ENCODE measurements around the gene GRK5.

GRK5 gene

DNA sequence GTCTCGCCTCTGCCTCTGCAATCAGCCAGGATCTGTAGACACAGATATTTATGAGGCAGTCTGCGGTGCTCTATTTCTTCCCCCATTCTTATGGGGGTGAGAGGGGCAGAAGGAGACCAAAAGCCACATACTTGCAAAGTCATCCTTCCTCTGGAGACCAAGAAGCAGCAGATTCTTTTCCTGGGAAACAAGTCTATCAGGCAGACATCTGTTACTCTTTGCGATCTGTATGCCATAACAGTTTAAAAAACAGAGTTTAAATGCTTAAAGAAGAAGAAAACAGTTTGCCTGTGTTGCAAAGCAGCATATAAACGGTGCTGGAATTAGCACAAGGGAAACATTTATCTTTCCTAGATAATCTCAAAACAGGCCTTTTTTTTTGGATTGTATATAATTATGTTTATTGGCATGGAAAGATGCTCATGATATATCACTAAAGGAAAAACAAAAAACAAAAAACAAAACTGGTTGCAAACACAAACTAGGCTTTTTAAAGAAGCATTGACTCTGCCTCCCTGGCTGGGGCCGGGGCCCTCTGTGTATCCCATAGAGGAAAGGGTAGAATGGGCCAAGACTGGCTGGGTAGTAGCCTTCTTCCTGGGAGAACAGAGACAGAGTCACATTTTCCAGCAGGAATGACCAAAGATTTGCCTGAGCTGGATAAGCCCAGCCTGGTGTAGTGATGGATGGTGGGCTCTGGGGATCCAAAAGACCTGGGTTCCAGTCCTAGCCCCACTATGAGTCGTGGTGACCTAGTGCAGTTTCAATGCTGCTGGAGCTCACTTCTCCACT, 284.8 kb downstream of the GRK5 start:
- TF ChIP-seq HDGF (IDR thresholded peaks at IDR 0.05; ENCODE audit: borderline replicate concordance) (no peak), FOXA1 (IDR thresholded peaks at IDR 0.05) (no peak), PKNOX1 (IDR thresholded peaks at IDR 0.05) (no peak), LEF1 (IDR thresholded peaks at IDR 0.05; ENCODE audit: borderline replicate concordance) (no peak), BHLHE40 (IDR thresholded peaks at IDR 0.05; ENCODE audit: borderline replicate concordance) (no peak), ELF4 (IDR thresholded peaks at IDR 0.05) (no peak), SUZ12 (IDR thresholded peaks at IDR 0.05) (no peak), TARDBP (IDR thresholded peaks at IDR 0.05) (no peak), CTBP1 (IDR thresholded peaks at IDR 0.05; ENCODE audit: borderline replicate concordance) (no peak), SP1 (IDR thresholded peaks at IDR 0.05) (no peak), FOXK2 (IDR thresholded peaks at IDR 0.05) (no peak), NFRKB (IDR thresholded peaks at IDR 0.05) (no peak), FOXM1 (IDR thresholded peaks at IDR 0.05; ENCODE audit: borderline replicate concordance) (no peak), L3MBTL2 (conservative IDR thresholded peaks at IDR 0.05) (no peak), ZNF384 (IDR thresholded peaks at IDR 0.05) (no peak)
- POLR2A ChIA-PET, result no interaction called here
- CTCF ChIA-PET, result interaction anchor here (0.6 kb wide), 1 partner anchor 71 kb away, joined by 3 read pairs; no protein-coding TSS in a partner anchor
- DNase-seq (ENCODE audit: extremely low spot score), result no peak

GRCh38 chr10:119493155-119493554, 285.8 kb downstream of the GRK5 start:
- no peak for DNase-seq (ENCODE audit: extremely low spot score)
- TF ChIP-seq PKNOX1 (IDR thresholded peaks at IDR 0.05) (no peak), ARNT (IDR thresholded peaks at IDR 0.05) (no peak), FOXA1 (IDR thresholded peaks at IDR 0.05) (no peak), FOXK2 (IDR thresholded peaks at IDR 0.05) (no peak), SUZ12 (IDR thresholded peaks at IDR 0.05) (no peak), CTBP1 (IDR thresholded peaks at IDR 0.05; ENCODE audit: borderline replicate concordance) (no peak), SP1 (IDR thresholded peaks at IDR 0.05) (no peak), HDGF (IDR thresholded peaks at IDR 0.05; ENCODE audit: borderline replicate concordance) (no peak), TARDBP (IDR thresholded peaks at IDR 0.05) (no peak), ELF4 (IDR thresholded peaks at IDR 0.05) (no peak), BHLHE40 (IDR thresholded peaks at IDR 0.05; ENCODE audit: borderline replicate concordance) (no peak), LEF1 (IDR thresholded peaks at IDR 0.05; ENCODE audit: borderline replicate concordance) (no peak), ZNF384 (IDR thresholded peaks at IDR 0.05) (no peak), L3MBTL2 (conservative IDR thresholded peaks at IDR 0.05) (no peak), NFRKB (IDR thresholded peaks at IDR 0.05) (no peak), FOXM1 (IDR thresholded peaks at IDR 0.05; ENCODE audit: borderline replicate concordance) (no peak)
- ChIA-PET POLR2A (interaction anchor here (2.0 kb wide), 1 partner anchor 50 kb away, joined by 6 read pairs; the partner anchor contains the start of gene RGS10), CTCF (interaction anchor here (0.6 kb wide), 1 partner anchor 72 kb away, joined by 3 read pairs; no protein-coding TSS in a partner anchor)

- DNase-seq (ENCODE audit: extremely low spot score), result no peak
- CTCF ChIA-PET, result interaction anchor here (0.5 to 1.0 kb wide), 3 partner anchors 56 to 1870 kb away, joined by 3 to 4 read pairs (median 3); no protein-coding TSS in a partner anchor
- TF ChIP-seq LEF1 (IDR thresholded peaks at IDR 0.05; ENCODE audit: borderline replicate concordance) (no peak), CTBP1 (IDR thresholded peaks at IDR 0.05; ENCODE audit: borderline replicate concordance) (no peak)
- POLR2A ChIA-PET, result interaction anchor here (2.0 kb wide), 1 partner anchor 48 kb away, joined by 6 read pairs; the partner anchor contains the start of gene RGS10
Measured at GRCh38 chr10:119494236-119495020, 287.1 kb downstream of the GRK5 start.

DNA sequence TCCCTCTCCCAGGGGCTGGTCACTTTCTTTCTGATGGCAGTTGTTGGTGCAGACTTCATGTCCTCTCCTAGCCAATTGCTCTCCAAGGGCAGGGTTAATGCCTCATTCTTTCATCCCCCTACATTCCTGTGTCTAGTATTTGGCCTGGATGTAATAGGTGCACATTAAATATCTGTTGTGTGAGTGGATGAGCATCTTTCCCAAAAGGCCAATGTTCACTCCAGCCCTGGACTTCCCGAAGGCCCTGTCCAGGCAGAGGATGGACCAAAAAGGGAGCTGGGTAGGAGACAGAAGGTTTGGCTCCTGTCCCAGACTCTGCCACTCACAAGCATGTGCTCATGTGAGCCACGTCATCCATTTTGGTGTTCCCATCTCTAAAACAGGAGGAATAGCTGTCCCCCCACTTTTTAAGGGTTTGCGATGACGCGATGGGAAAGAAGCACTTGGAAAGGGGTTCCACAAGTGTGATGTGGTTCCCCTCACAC, 287.7 kb downstream of the GRK5 start:
- ChIA-PET CTCF (interaction anchor here (1.0 kb wide), 1 partner anchor 55 kb away, joined by 3 read pairs; no protein-coding TSS in a partner anchor), POLR2A (interaction anchor here (2.0 kb wide), 1 partner anchor 48 kb away, joined by 6 read pairs; the partner anchor contains the start of gene RGS10)
- TF ChIP-seq CTBP1 (IDR thresholded peaks at IDR 0.05; ENCODE audit: borderline replicate concordance), result no peak
- no peak for TF ChIP-seq ELF4 (IDR thresholded peaks at IDR 0.05)
- no peak for TF ChIP-seq ARNT (IDR thresholded peaks at IDR 0.05)
- no peak for TF ChIP-seq HDGF (IDR thresholded peaks at IDR 0.05; ENCODE audit: borderline replicate concordance)
- TF ChIP-seq TARDBP (IDR thresholded peaks at IDR 0.05), result no peak
- TF ChIP-seq NFRKB (IDR thresholded peaks at IDR 0.05), result no peak
- TF ChIP-seq SUZ12 (IDR thresholded peaks at IDR 0.05), result no peak
- TF ChIP-seq LEF1 (IDR thresholded peaks at IDR 0.05; ENCODE audit: borderline replicate concordance), result no peak
- no peak for TF ChIP-seq FOXM1 (IDR thresholded peaks at IDR 0.05; ENCODE audit: borderline replicate concordance)
- no peak for TF ChIP-seq FOXA1 (IDR thresholded peaks at IDR 0.05)
- no peak for TF ChIP-seq FOXK2 (IDR thresholded peaks at IDR 0.05)
- no peak for TF ChIP-seq PKNOX1 (IDR thresholded peaks at IDR 0.05)
- no peak for TF ChIP-seq BHLHE40 (IDR thresholded peaks at IDR 0.05; ENCODE audit: borderline replicate concordance)
- TF ChIP-seq ZNF384 (IDR thresholded peaks at IDR 0.05), result no peak
- TF ChIP-seq L3MBTL2 (conservative IDR thresholded peaks at IDR 0.05), result no peak
- no peak for TF ChIP-seq SP1 (IDR thresholded peaks at IDR 0.05)
- DNase-seq (ENCODE audit: extremely low spot score), result no peak

GRCh38 chr10:119495545-119495944, 288.2 kb downstream of the GRK5 start:
- DNase-seq (ENCODE audit: extremely low spot score), result no peak
- POLR2A ChIA-PET, result no interaction called here

More at GRCh38 chr10:119495545-119495944, 288.2 kb downstream of the GRK5 start:
- CTCF ChIA-PET, result interaction anchor here (0.6 kb wide), 1 partner anchor 672 kb away, joined by 3 read pairs; no protein-coding TSS in a partner anchor
- TF ChIP-seq ZNF384 (IDR thresholded peaks at IDR 0.05) (no peak), TARDBP (IDR thresholded peaks at IDR 0.05) (no peak), FOXM1 (IDR thresholded peaks at IDR 0.05; ENCODE audit: borderline replicate concordance) (no peak), SUZ12 (IDR thresholded peaks at IDR 0.05) (no peak), PKNOX1 (IDR thresholded peaks at IDR 0.05) (no peak), ARNT (IDR thresholded peaks at IDR 0.05) (no peak), SP1 (IDR thresholded peaks at IDR 0.05) (no peak), L3MBTL2 (conservative IDR thresholded peaks at IDR 0.05) (no peak), BHLHE40 (IDR thresholded peaks at IDR 0.05; ENCODE audit: borderline replicate concordance) (no peak), FOXK2 (IDR thresholded peaks at IDR 0.05) (no peak), HDGF (IDR thresholded peaks at IDR 0.05; ENCODE audit: borderline replicate concordance) (no peak), ELF4 (IDR thresholded peaks at IDR 0.05) (no peak), NFRKB (IDR thresholded peaks at IDR 0.05) (no peak), LEF1 (IDR thresholded peaks at IDR 0.05; ENCODE audit: borderline replicate concordance) (no peak), FOXA1 (IDR thresholded peaks at IDR 0.05) (no peak)

Measured in HEK293T (cell line).